ENCODE measurements around the gene MTF1.

DNA sequence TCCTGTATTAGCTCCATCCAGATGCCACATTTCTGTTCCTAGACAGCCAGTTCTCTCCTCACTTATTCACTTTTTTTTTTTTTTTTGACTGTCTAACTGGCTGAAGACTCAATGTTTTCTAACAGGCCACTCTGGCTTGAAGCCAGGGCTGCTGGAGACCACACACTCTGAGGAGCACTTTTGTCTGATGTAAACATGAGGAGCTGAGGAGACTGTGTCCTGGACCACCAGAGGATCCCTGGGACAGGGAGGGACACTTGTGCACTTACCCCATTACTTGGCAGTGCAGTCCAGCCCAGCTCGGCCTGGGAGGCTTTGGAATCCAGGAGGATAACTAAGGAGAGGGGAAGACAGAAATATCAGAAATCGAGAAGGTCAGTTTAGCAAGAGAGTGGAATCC lies 96.9 kb downstream of the MTF1 start:
- TF ChIP-seq KLF9 (tag by site-specific recombination; IDR thresholded peaks at IDR 0.05; ENCODE audit: low read depth) (no peak), TCF7L2 (IDR thresholded peaks at IDR 0.05; ENCODE audit: borderline replicate concordance, low read depth, low read length) (no peak), KLF16 (tag by site-specific recombination; IDR thresholded peaks at IDR 0.05) (no peak), ZBTB7A (tag by site-specific recombination; IDR thresholded peaks at IDR 0.05; ENCODE audit: low read depth) (no peak), ZNF274 (IDR thresholded peaks at IDR 0.05; ENCODE audit: low read length) (no peak), ZNF274 (tag by site-specific recombination; IDR thresholded peaks at IDR 0.05; ENCODE audit: borderline replicate concordance) (no peak), ZNF776 (tag by site-specific recombination; IDR thresholded peaks at IDR 0.05; ENCODE audit: borderline replicate concordance) (no peak), MZF1 (tag by site-specific recombination; IDR thresholded peaks at IDR 0.05; ENCODE audit: borderline replicate concordance) (no peak), ZNF335 (tag by site-specific recombination; conservative IDR thresholded peaks at IDR 0.05) (no peak), ZNF302 (tag by site-specific recombination; IDR thresholded peaks at IDR 0.05; ENCODE audit: low read depth) (no peak)
- TF ChIP-seq, protein P1, sequence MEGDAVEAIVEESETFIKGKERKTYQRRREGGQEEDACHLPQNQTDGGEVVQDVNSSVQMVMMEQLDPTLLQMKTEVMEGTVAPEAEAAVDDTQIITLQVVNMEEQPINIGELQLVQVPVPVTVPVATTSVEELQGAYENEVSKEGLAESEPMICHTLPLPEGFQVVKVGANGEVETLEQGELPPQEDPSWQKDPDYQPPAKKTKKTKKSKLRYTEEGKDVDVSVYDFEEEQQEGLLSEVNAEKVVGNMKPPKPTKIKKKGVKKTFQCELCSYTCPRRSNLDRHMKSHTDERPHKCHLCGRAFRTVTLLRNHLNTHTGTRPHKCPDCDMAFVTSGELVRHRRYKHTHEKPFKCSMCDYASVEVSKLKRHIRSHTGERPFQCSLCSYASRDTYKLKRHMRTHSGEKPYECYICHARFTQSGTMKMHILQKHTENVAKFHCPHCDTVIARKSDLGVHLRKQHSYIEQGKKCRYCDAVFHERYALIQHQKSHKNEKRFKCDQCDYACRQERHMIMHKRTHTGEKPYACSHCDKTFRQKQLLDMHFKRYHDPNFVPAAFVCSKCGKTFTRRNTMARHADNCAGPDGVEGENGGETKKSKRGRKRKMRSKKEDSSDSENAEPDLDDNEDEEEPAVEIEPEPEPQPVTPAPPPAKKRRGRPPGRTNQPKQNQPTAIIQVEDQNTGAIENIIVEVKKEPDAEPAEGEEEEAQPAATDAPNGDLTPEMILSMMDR (tag by site-specific recombination; IDR thresholded peaks at IDR 0.05) = no peak
- TF ChIP-seq, protein P2, sequence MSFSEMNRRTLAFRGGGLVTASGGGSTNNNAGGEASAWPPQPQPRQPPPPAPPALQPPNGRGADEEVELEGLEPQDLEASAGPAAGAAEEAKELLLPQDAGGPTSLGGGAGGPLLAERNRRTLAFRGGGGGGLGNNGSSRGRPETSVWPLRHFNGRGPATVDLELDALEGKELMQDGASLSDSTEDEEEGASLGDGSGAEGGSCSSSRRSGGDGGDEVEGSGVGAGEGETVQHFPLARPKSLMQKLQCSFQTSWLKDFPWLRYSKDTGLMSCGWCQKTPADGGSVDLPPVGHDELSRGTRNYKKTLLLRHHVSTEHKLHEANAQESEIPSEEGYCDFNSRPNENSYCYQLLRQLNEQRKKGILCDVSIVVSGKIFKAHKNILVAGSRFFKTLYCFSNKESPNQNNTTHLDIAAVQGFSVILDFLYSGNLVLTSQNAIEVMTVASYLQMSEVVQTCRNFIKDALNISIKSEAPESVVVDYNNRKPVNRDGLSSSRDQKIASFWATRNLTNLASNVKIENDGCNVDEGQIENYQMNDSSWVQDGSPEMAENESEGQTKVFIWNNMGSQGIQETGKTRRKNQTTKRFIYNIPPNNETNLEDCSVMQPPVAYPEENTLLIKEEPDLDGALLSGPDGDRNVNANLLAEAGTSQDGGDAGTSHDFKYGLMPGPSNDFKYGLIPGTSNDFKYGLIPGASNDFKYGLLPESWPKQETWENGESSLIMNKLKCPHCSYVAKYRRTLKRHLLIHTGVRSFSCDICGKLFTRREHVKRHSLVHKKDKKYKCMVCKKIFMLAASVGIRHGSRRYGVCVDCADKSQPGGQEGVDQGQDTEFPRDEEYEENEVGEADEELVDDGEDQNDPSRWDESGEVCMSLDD (tag by site-specific recombination; IDR thresholded peaks at IDR 0.05) = no peak
- TF ChIP-seq, protein P3, sequence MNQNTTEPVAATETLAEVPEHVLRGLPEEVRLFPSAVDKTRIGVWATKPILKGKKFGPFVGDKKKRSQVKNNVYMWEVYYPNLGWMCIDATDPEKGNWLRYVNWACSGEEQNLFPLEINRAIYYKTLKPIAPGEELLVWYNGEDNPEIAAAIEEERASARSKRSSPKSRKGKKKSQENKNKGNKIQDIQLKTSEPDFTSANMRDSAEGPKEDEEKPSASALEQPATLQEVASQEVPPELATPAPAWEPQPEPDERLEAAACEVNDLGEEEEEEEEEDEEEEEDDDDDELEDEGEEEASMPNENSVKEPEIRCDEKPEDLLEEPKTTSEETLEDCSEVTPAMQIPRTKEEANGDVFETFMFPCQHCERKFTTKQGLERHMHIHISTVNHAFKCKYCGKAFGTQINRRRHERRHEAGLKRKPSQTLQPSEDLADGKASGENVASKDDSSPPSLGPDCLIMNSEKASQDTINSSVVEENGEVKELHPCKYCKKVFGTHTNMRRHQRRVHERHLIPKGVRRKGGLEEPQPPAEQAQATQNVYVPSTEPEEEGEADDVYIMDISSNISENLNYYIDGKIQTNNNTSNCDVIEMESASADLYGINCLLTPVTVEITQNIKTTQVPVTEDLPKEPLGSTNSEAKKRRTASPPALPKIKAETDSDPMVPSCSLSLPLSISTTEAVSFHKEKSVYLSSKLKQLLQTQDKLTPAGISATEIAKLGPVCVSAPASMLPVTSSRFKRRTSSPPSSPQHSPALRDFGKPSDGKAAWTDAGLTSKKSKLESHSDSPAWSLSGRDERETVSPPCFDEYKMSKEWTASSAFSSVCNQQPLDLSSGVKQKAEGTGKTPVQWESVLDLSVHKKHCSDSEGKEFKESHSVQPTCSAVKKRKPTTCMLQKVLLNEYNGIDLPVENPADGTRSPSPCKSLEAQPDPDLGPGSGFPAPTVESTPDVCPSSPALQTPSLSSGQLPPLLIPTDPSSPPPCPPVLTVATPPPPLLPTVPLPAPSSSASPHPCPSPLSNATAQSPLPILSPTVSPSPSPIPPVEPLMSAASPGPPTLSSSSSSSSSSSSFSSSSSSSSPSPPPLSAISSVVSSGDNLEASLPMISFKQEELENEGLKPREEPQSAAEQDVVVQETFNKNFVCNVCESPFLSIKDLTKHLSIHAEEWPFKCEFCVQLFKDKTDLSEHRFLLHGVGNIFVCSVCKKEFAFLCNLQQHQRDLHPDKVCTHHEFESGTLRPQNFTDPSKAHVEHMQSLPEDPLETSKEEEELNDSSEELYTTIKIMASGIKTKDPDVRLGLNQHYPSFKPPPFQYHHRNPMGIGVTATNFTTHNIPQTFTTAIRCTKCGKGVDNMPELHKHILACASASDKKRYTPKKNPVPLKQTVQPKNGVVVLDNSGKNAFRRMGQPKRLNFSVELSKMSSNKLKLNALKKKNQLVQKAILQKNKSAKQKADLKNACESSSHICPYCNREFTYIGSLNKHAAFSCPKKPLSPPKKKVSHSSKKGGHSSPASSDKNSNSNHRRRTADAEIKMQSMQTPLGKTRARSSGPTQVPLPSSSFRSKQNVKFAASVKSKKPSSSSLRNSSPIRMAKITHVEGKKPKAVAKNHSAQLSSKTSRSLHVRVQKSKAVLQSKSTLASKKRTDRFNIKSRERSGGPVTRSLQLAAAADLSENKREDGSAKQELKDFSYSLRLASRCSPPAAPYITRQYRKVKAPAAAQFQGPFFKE (tag by site-specific recombination; IDR thresholded peaks at IDR 0.05; ENCODE audit: borderline replicate concordance) = no peak
- TF ChIP-seq, protein P4, sequence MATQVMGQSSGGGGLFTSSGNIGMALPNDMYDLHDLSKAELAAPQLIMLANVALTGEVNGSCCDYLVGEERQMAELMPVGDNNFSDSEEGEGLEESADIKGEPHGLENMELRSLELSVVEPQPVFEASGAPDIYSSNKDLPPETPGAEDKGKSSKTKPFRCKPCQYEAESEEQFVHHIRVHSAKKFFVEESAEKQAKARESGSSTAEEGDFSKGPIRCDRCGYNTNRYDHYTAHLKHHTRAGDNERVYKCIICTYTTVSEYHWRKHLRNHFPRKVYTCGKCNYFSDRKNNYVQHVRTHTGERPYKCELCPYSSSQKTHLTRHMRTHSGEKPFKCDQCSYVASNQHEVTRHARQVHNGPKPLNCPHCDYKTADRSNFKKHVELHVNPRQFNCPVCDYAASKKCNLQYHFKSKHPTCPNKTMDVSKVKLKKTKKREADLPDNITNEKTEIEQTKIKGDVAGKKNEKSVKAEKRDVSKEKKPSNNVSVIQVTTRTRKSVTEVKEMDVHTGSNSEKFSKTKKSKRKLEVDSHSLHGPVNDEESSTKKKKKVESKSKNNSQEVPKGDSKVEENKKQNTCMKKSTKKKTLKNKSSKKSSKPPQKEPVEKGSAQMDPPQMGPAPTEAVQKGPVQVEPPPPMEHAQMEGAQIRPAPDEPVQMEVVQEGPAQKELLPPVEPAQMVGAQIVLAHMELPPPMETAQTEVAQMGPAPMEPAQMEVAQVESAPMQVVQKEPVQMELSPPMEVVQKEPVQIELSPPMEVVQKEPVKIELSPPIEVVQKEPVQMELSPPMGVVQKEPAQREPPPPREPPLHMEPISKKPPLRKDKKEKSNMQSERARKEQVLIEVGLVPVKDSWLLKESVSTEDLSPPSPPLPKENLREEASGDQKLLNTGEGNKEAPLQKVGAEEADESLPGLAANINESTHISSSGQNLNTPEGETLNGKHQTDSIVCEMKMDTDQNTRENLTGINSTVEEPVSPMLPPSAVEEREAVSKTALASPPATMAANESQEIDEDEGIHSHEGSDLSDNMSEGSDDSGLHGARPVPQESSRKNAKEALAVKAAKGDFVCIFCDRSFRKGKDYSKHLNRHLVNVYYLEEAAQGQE (tag by site-specific recombination; IDR thresholded peaks at IDR 0.05) = no peak
